HTR-8/SVneo (cell line): ENCODE results near the gene TRIM33.

Experiments used
- DNase-seq: peaks from one replicate; pipeline ENCODE4 v3.0.0; 2011; ENCODE audit warnings: low spot score, mixed read lengths; ENCODE audit not compliant: insufficient read length
- FAIRE-seq: peaks from 2 replicates; lab custom pipeline; 2011; peaks lifted over from hg19 to GRCh38; lab: Jason Lieb, UNC

Gene TRIM33

DNA sequence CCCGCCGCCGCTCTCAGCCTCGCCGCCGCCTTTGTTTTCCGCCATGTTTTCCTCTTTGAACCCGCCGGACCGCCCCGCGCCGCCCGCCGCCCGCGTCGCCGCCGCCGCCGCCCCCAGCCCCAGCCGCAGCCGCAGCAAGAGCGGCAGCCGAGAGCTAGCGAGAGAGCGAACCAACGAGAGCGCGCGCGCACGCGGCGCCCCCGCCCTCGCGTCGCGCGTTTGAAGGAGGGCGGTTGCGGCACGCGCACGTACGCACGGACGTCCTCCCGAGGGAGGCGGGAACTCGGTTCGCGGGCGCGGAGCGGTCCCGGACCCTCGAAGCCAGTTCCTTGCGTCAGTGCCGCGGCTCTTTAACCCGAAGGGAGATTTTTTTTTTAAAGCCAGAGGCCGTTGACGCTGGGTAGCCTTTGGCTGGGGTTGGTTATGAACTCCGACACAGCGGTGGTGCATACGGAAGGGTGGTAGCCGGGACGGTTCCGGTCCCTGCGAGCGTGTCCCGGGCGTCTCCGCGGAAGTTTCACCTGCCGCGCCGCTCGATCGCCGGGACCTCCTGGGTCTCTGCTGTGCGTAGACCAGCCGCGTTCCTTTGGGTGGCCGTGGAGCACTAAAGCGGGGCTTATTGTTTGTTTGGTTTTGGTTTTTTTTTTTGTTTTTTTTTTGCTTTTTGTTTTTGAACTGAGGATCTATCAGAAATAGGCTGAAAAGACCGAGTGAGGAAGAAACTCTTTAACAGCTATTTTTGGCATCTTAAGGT lies at the start of gene TRIM33:
TSS of gene TRIM33 (minus strand) at position 172 of the 754 bp plus-strand sequence. CDS start at position 45, 127 bp downstream.
- DNase-seq (peak; percentile 65), FAIRE-seq (peak; percentile 84)

DNA sequence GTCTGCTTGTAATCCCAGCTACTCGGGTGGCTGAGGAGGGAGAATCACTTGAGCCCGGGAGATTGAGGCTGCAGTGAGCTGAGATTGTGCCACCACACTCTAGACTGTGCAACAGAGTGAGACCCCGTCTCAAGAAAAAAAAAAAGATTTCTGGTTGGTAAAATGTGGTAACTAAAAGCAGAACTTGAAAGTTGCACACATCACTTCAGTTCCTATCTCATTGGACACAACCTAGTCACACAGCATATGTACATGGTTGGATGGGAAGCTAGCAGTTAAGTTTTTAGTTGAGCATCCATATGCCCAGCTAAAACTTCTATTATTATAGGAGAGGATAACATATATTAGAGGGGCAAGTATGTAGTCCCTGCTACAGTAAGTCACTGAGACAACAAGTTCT lies 48.4 kb upstream of the TRIM33 start:
- FAIRE-seq, result no peak

DNA sequence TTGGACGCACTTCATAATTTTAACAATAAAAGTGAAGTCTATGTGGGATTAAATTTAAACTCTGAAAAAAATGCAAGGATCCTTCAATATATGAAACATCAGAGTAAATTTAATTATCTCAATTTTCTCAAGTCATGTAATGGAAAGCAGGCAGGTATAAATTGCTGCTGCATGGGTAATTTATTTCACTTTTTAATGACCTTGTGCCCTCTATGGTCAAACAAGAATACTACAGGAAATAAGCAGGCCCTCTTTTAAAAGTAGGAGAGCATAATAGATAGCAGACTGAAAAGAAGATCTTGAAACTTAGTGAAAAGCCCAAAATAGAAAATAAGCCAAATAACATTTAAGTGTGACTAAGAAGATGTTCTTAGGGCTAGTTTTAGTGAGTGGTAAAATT lies 47.5 kb upstream of the TRIM33 start:
- no peak for FAIRE-seq
- peak; percentile 6 for DNase-seq

More for the DNA sequence above, 48.4 kb upstream of the TRIM33 start:
- DNase-seq, result no peak

DNA sequence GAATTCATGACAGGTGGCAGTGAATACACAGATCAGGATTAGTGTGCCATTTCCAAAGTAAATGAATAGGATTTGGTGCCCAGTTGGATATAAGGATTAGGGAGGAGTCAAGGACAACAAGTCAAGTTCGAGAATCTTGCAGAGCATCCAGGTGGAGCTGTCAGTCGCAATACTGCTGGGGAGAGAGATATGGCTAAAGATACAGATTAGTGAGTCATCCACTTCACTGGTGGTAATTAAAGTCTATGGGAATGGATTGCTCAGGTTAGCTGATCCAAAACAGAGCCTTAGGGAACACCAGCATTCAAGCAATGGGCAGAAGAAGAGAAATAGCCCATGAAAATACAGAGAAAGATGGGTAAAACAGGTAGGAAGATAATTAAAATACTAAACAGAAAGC lies 43.6 kb upstream of the TRIM33 start:
- DNase-seq (no peak), FAIRE-seq (no peak)

DNA sequence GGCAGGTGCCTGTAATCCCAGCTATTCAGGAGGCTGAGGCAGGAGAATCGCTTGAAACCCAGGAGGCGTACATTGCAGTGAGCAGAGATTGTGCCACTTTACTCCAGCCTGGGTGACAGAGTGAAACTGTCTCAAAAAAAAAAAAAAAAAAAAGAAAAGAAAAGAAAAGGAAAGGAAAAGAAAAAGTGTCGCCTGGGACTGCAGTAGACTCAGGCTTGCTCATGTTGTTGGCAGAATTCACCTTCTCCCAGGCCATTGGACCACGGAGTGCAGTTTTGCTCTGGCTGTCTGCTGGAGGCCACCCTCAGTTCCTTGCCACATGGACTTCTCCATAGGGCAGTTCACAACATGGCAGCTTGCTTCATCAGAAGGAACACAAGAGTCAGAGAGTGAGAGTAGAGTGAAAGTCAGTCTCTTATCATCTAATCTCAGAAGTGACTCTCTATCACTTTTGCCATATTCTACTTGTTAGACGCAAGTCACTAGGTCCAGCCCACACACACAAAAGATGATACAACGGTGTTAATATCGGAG lies 41.2 kb upstream of the TRIM33 start:
- FAIRE-seq (no peak), DNase-seq (no peak)

DNA sequence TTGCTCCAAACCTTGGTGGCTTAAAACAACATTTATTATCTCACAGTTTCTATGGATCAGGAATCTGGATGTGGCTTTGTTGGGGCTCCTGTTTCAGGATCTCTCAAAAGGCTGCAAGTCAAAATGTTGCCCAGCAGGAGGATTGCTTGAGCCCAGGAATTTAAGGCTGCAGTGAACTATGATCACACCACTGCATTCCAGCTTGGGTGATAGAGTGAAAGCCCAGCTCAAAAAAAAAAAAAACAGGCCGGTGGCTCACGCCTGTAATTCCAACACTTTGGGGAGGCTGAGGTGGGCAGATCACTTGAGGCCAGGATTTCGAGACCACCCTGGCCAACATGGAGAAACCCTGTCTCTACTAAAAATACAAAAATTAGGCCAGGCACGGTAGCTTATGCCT lies 40.4 kb upstream of the TRIM33 start:
- no peak for FAIRE-seq
- no peak for DNase-seq

DNA sequence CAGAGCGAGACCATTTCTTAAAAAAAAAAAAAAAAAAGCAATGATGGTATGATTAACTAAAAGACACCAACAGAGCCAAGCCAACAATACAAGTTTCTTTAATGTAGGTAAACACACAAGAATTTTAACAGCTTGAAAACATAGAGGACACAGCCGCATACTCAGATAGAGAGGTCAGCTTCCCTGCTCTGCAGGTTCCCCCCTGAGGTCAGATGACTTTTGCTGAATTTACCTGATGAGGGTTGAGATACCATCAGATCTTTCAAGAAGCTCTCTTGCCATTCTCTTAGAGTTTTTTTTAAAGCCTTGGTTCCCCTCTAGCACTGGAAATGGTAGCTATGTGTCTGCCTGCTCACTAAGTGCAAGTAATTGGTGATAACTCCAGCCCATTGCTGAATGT lies 39.3 kb upstream of the TRIM33 start:
- FAIRE-seq (no peak), DNase-seq (no peak)

DNA sequence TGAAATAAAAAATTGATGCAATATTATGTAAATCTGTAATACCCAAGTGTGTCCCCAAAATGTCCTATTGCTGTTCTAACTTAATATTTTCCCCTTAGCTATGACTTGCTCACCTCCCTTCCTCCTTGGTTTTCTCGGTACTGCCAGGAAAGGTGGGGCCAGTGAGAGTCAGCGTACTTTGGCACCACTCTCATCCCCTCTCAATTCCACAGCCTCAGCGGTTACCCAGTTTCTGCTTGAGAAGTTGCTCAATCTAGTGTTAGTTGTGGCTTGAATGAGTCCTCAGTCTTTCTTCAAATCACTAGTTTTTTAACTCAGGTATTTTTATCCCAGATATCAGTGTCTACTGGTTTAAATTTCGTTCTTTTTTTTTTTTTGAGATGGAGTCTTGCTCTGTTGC lies 38.1 kb upstream of the TRIM33 start:
- no peak for FAIRE-seq
- DNase-seq, result no peak

DNA sequence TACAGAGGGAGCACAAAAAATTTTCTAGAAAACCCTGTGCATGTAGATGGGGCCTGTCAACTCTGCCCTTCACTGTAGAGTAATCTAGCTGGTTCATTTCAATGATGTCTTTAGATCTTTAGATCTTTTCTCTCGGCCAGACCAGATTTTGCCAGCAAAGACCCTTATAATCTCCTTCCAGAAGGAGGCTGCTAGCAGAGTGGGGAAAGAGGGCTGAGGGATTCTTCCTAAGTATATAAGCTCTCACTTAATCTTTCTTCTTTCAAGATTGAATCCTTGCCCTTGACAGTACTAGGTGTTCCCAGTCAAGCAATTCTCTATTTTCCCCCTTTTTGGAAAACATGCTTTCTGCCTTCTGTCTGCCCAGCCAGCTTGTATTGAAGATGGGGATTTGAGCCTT lies 36.1 kb upstream of the TRIM33 start:
- FAIRE-seq (no peak), DNase-seq (no peak)

DNA sequence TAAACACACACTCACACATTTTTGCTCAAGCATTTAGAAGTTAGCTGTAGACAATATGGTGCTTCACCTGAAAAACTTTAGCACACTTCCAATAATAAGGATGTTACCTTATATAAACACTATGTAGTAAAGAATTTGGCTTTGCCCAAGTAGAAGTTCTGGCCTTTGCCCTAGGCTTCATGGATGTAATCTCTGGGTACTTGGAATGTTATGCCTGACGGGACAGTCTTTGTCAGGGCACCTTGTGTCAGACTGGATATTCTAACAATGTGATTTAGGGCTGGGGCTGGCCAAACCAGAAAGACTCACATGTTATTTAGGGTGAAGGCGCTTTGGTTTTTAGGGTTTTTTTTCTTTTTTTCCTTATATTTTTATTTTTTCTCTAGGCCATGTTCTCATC lies 34.8 kb upstream of the TRIM33 start:
- DNase-seq (no peak), FAIRE-seq (no peak)

DNA sequence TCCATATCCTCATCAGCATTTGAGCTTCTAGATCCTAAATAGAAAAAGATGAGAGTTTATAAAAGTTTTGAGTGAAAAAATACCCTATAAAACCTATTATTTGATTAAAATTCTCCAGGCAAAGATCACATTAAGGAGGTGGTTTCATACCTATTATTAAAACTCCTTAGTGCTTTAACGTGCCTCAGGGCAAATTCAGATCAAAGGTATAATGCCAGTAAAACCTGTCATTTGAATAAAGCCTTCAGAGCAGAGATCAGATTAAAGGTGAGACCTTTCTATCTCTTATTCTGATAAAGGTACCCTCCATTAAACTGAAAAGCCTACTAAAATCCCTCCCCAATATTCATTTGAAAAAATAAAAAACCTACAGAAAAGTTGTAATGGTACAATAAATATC lies 34.3 kb upstream of the TRIM33 start:
- DNase-seq (no peak), FAIRE-seq (no peak)

DNA sequence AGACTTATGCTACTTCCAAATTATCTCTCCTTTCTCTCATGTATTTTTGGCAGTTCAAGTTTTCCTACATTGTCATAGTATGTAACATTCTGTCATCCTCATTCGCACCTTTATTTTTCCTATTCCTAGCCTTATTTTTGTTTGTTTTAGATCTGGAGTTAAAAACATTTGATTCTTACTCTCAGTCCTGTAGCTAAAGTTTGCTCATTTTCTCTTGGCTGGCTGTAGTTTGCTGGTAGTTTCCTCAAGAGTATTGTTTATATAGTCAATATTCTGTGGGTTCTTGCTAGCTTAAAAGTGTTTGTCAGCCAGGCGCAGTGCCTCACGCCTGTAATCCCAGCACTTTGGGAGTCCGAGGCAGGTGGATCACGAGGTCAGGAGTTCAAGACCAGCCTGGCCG lies 29.8 kb upstream of the TRIM33 start:
- DNase-seq (no peak), FAIRE-seq (no peak)

DNA sequence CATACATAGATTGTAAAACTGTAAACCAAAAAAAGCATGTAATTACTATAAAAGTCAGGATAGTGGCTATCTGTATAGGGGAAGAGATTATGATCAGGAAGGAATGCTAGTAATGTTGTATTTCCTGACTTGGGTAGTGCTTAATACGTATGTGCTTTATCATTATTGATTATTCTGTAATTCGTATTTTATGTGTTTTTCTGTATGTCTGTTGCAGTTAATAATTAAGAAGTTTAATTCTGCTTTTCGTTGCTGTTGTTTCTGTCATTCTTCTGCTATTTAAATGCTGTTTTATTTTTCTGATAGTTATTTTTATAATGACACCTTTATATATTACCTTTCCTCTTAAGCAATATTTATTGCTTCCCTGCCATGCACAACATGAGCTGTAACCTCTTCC lies 29.3 kb upstream of the TRIM33 start:
- DNase-seq, result peak; percentile 3
- no peak for FAIRE-seq

DNA sequence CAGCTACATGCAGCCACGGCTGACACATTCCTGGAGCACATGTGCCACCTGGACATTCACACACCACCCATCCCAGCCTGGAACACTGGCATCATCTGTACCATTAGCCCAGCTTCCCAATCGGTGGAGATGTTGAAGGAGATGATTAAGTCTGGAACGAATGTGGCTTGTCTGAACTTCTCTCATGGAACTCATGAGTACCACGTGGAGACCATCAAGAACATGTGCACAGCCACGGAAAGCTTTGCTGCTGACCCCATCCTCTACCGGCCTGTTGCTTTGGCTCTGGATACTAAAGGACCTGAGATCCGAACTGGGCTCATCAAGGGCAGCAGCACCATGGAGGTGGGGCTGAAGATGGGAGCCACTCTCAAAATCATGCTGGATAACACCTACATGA lies 25.0 kb upstream of the TRIM33 start:
- DNase-seq (no peak), FAIRE-seq (no peak)

DNA sequence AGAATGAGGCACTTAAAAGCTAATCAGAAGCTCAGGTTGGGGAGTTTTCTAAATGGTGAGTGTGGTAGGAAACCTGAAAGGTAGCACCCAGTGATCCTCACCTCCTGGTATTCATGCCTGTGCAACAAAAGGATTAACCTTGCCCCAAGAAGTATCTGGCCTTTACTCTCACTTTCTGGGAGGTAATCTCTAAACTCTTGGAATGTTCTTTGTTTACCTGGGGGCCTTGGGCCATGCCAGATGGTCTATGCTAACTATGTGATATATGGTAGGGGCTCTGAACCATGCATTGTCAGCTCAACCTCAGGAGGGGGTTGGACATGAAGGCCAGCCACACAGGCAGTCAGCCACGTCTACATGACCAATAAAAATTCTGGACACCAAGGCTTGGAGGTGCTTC lies 24.4 kb upstream of the TRIM33 start:
- no peak for DNase-seq
- no peak for FAIRE-seq

DNA sequence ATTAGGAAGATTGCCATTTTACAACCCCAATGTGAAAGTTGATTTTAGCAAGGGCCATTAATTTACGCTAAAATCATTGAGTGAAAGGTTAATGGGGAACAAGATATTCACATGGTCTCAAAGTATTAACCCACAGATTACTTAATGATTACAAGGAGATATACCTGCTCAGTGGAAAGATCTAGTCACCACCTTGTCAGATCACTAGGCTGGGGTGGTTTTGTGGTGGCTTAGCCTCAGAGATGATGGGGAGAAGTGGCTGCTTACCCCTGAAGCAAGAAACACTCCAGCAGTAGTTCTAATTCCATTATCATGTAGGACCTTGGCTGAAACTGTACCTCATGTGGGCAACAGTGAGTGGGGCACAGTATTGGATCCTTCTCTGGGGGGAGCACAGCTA lies 20.1 kb upstream of the TRIM33 start:
- no peak for FAIRE-seq

DNA sequence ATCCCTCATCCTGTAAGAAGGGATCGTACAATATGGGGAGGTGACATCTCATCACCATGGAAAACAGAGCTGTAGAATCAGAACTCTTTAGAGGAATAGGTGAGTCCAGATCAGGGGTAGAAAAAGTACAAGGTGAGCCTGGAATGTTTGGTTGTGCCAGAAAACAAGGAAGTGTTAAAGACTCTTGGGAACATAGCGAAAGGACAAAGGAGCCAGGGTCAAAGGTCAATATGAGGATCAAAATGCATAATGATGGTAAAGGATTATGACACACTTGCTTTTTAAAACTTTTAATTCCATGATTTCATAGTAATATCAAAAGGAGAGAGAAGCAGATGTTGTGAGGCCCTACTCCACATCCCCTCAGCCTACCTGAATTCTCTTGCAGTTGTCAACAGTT lies 19.2 kb upstream of the TRIM33 start:
- no peak for FAIRE-seq
- DNase-seq, result no peak

More for the DNA sequence above, 20.1 kb upstream of the TRIM33 start:
- no peak for DNase-seq

DNA sequence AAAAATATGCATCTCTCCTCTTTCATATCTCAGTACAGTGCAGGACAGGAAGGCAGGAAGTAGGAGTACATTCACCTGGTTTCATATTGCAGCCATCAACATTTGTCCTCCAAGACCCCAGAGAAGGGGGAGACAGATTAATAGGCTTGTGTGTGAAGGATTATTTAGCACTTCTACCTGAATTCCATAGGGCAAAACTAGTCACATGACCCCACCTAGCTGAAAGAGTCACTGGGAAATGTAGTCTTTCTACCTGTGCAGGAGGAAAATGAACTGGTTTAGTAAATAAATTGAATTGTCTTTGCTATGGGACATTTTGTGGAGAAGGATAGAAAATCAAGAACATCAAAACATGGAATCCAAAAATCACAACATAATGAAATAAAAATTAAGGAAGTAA lies 13.9 kb upstream of the TRIM33 start:
- DNase-seq (no peak), FAIRE-seq (no peak)

DNA sequence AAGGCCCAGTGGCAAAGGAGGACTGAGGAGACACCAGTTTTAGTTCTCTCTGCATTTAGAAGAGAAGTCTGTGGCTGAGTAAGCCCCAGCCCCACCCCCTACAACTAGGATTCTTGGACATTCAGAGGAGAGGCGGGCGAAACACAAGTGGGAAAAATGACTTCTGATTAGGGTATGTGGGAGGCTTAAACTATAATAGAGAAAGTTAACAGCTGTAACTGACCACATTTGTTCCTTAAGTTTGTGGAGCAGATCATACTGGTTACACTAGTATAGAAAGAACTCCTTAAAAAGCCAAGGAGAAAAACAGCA lies 11.2 kb upstream of the TRIM33 start:
- DNase-seq (no peak), FAIRE-seq (no peak)

DNA sequence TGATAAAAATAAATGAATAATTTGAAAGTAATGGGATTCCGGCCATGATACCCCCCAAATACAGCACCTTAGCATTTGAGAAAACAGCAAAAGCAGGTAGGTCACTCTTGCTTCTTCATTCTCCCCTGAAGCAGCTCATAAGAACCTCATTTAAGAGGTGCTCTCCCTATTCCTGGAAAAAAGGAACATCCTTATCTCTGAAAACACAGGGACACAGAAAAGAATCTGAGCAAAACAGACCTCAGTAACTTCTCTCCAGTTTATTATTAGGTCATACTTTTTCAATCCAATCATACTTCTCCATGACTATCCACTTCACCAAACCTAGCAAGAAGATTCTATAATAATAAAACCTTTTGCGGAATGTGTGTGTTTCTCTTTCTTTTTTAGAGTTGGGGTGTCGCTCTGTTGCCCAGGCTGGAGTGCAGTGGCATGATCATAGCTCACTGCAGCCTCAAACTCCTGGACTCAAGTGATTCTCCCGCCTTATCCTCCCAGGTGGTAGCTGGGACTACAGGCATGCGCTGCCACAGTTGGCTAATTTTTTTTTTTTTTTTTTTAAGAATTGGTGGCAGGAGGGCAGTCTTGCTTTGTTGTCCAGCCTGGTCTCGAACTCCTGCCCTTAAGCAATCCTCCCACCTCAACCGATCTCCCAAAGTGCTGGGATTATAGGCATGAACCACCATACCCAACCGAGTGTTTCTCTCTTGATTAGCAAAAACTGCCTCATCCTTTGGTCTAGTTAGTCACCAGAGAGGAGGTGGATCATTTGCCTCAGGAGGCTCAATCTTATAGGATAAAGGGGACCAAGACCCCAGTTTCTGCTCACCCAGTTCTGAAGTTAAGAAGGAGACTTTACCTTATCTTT lies 10.6 kb upstream of the TRIM33 start:
- DNase-seq, result no peak
- FAIRE-seq, result no peak

DNA sequence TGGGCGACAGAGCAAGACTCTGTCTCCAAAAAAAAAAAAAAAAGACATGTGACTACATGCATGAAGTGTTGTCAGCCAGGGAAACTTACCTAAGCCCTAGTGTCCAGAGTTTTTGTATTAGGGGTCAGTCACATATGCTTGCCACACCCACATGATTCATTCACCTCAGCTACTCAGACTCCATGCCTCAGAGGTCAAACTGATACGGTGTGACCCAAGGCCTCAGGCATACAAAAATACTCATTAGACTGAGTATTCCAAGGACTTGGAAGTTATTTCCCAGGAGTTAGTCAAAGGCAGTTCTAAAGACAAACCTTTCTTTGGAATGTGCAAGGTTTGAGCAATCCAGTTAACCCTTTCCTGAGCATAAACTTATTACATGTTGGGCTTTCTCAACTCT lies 6.3 kb upstream of the TRIM33 start:
- DNase-seq (no peak), FAIRE-seq (no peak)
